Osteocyte (in vitro differentiated cells): ENCODE data around the gene RFX4. TPM values are rescaled to one million over a fixed set of nuclear protein-coding genes. Genes with fewer than 3 reads are reported as not detected.

Source experiments
- DNase-seq: peaks from one replicate; pipeline ENCODE4 v3.0.0; 2021; ENCODE audit warnings: mixed read lengths; ENCODE audit not compliant: unreplicated experiment; ENCODE audit errors: extremely low spot score
- H3K27ac Mint-ChIP-seq: one replicate; pipeline ENCODE4 v1.8.0; 2021; ENCODE audit warnings: mild to moderate bottlenecking, mixed read lengths; ENCODE audit not compliant: unreplicated experiment
- H3K27me3 Mint-ChIP-seq: one replicate; pipeline ENCODE4 v1.8.0; 2021; ENCODE audit warnings: mixed read lengths; ENCODE audit not compliant: unreplicated experiment
- H3K36me3 Mint-ChIP-seq: one replicate; pipeline ENCODE4 v1.8.0; 2021; ENCODE audit warnings: mixed read lengths; ENCODE audit not compliant: unreplicated experiment
- H3K4me1 Mint-ChIP-seq: one replicate; pipeline ENCODE4 v1.8.0; 2021; ENCODE audit warnings: mixed read lengths; ENCODE audit not compliant: unreplicated experiment
- H3K4me3 Mint-ChIP-seq: one replicate; pipeline ENCODE4 v1.8.0; 2021; ENCODE audit warnings: mild to moderate bottlenecking, moderate library complexity, mixed read lengths; ENCODE audit not compliant: unreplicated experiment
- H3K9me3 Mint-ChIP-seq: one replicate; pipeline ENCODE4 v1.8.0; 2021; ENCODE audit warnings: mixed read lengths; ENCODE audit not compliant: unreplicated experiment
- total RNA-seq: library from RNA; stranded (reverse); gene quantifications from 2 replicates; pipeline ENCODE4 v1.2.1, GENCODE V29; 2021
- TF ChIP-seq, protein P1 (sequence below): fragments of 200-600 bp; sonication (generic); IDR thresholded peaks from 2 replicates; pipeline ENCODE4 v1.5.0; 2021; ENCODE audit warnings: antibody characterized with exemption, mild to moderate bottlenecking, moderate library complexity

The RFX4 gene
- total RNA-seq, 1 donor from 2014 or later = not detected

- no peak for DNase-seq
- Mint-ChIP-seq H3K9me3 (no peaks in the 10 kb centered on the region), H3K36me3 (no peaks in the 10 kb centered on the region), H3K27ac (no peak overlapping the region), H3K4me1 (peaks cover 8% of the 10 kb centered on the region), H3K27me3 (peaks cover 4% of the 10 kb centered on the region), H3K4me3 (no peak overlapping the region)
- TF ChIP-seq, protein P1, sequence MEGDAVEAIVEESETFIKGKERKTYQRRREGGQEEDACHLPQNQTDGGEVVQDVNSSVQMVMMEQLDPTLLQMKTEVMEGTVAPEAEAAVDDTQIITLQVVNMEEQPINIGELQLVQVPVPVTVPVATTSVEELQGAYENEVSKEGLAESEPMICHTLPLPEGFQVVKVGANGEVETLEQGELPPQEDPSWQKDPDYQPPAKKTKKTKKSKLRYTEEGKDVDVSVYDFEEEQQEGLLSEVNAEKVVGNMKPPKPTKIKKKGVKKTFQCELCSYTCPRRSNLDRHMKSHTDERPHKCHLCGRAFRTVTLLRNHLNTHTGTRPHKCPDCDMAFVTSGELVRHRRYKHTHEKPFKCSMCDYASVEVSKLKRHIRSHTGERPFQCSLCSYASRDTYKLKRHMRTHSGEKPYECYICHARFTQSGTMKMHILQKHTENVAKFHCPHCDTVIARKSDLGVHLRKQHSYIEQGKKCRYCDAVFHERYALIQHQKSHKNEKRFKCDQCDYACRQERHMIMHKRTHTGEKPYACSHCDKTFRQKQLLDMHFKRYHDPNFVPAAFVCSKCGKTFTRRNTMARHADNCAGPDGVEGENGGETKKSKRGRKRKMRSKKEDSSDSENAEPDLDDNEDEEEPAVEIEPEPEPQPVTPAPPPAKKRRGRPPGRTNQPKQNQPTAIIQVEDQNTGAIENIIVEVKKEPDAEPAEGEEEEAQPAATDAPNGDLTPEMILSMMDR = no peak
Observed at GRCh38 chr12:106634206-106634605, 51.4 kb downstream of the RFX4 start.

- Mint-ChIP-seq H3K27me3 (peaks cover 9% of the 10 kb centered on the region), H3K27ac (no peak overlapping the region), H3K36me3 (no peaks in the 10 kb centered on the region), H3K4me1 (peaks cover 9% of the 10 kb centered on the region), H3K9me3 (no peaks in the 10 kb centered on the region), H3K4me3 (no peak overlapping the region)
- TF ChIP-seq, protein P1 = no peak
- no peak for DNase-seq
Observed at GRCh38 chr12:106643000-106643399, 60.2 kb downstream of the RFX4 start.

DNA sequence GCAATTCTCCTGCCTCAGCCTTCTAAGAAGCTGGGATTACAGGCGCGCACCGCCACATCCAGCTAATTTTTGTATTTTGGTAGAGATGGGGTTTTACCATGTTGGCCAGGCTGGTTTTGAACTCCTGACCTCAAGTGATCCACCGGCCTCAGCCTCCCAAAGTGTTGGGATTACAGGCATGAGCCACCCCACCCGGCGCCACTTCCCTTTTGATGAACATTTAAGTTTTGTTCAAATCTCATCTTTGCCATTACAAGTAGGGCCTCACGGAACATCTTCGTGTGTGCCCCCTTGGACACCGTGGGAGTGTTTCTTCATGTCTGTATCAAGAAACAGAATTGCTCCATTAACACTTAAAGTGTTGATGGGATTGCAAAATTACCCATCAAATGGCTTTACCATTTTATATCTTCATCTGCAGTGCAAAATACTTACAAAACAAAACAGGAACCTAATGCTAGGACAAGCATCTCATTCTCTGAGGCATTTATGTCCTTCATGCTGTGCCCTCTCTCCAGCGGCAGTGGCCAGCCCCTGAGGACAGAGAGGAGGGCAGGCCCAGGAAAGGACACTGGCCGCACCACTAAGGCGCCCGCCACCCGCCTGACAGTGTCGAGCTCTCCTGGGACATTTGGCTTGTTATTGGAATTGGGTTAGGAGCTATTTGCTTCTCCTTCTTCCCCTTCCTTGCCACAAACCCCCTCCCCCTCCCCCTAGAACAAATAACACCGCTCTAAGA, 61.7 kb downstream of the RFX4 start:
- Mint-ChIP-seq H3K27me3 (peaks cover 8% of the 10 kb centered on the region), H3K9me3 (no peaks in the 10 kb centered on the region), H3K4me3 (no peak overlapping the region), H3K4me1 (peaks cover 9% of the 10 kb centered on the region), H3K36me3 (no peaks in the 10 kb centered on the region), H3K27ac (no peak overlapping the region)
- TF ChIP-seq, protein P1 = no peak
- DNase-seq = no peak

DNA sequence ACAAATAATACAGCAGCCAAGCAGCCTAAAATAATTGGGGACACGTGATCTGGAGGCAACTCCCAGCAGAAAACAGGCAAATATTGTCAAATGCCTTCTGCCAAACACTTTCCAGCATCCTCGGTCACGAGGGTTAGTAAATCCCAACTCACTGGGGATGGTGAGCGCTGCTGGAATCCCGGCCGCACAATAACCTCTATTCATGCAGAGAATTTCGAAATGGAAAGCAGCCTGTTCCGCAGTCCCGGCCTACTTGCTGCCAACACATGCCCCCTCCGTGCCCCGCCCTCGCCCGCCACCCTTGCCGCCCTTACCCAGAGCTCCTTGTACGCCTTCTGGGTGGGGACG, 62.2 kb downstream of the RFX4 start:
- H3K4me1 Mint-ChIP-seq = peaks cover 9% of the 10 kb centered on the region
- no peak for DNase-seq

More for the DNA sequence above, 62.2 kb downstream of the RFX4 start:
- no peak overlapping the region for H3K27ac Mint-ChIP-seq
- TF ChIP-seq, protein P1 = no peak
- H3K36me3 Mint-ChIP-seq = no peaks in the 10 kb centered on the region
- no peak overlapping the region for H3K4me3 Mint-ChIP-seq
- peaks cover 7% of the 10 kb centered on the region for H3K27me3 Mint-ChIP-seq
- no peaks in the 10 kb centered on the region for H3K9me3 Mint-ChIP-seq
